Fibroblast of mammary gland (primary cell): ENCODE measurements around the gene DOCK4.

Experiments used
- DNase-seq: peaks from one replicate; pipeline ENCODE4 v3.0.0-alpha.2; 2010; ENCODE audit warnings: low read depth
- H3K4me3 ChIP-seq: 2 replicates; pipeline ENCODE4 v1.5.1; 2011; ENCODE audit warnings: low read depth, mild to moderate bottlenecking, low read length, moderate library complexity; ENCODE audit not compliant: control insufficient read depth
- CTCF ChIP-seq: conservative IDR thresholded peaks from 2 replicates; pipeline ENCODE4 v1.5.1; 2011; ENCODE audit warnings: low read depth, low read length, inconsistent platforms; ENCODE audit not compliant: control insufficient read depth, insufficient read depth

The DOCK4 gene

GRCh38 chr7:112176241-112176640 lies 30.0 kb downstream of the DOCK4 start:
- no peak for TF ChIP-seq CTCF
- H3K4me3 ChIP-seq = no peak overlapping the region
- no peak for DNase-seq

- no peak for DNase-seq
- TF ChIP-seq CTCF = no peak
- no peak overlapping the region for H3K4me3 ChIP-seq
These were observed 32.0 kb downstream of the DOCK4 start for GRCh38 chr7:112174192-112174591.

GRCh38 chr7:112173568-112173905 lies 32.7 kb downstream of the DOCK4 start:
- TF ChIP-seq CTCF = no peak

GRCh38 chr7:112172870-112173567 lies 33.2 kb downstream of the DOCK4 start:
- no peak overlapping the region for H3K4me3 ChIP-seq
- DNase-seq = no peak
- no peak for TF ChIP-seq CTCF

More at GRCh38 chr7:112173568-112173905, 32.7 kb downstream of the DOCK4 start:
- no peak for DNase-seq
- no peak overlapping the region for H3K4me3 ChIP-seq

- DNase-seq = no peak
- H3K4me3 ChIP-seq = no peak overlapping the region
- no peak for TF ChIP-seq CTCF
These were observed 34.5 kb downstream of the DOCK4 start for GRCh38 chr7:112171673-112172072.

GRCh38 chr7:112168915-112169314 lies 37.3 kb downstream of the DOCK4 start:
- TF ChIP-seq CTCF = no peak
- H3K4me3 ChIP-seq = no peak overlapping the region
- no peak for DNase-seq

- no peak for DNase-seq
- TF ChIP-seq CTCF = no peak
- no peak overlapping the region for H3K4me3 ChIP-seq
These were observed 39.1 kb downstream of the DOCK4 start for GRCh38 chr7:112167147-112167546.
